Muscle of arm (tissue), 14 donors: ENCODE results near the gene SELPLG. TPM values are rescaled to one million over a fixed set of nuclear protein-coding genes. Genes with fewer than 3 reads are reported as not detected.
"Not testable (repeated sequence)": the region's sequence is repeated elsewhere in the genome, so short reads cannot be mapped to it uniquely, and the experiment has no call there.

ENCODE experiments used
- DNase-seq: peaks from one replicate; pipeline ENCODE4 v3.0.0-alpha.2; 2013
- long read RNA-seq, 11 donors: transcript quantifications; one replicate each; lab custom pipeline, GENCODE V29; 2026
- polyA plus RNA-seq, 12 donors: library from polyadenylated mRNA; unstranded; fragments of 120-200 nt; gene quantifications; one replicate each; pipeline ENCODE4 v1.2.1, GENCODE V29; 2013; ENCODE audit not compliant: insufficient read length in 12 of 12

The SELPLG gene
- polyA plus RNA-seq, result 10 to 100 TPM in 1 of 12 donors, 1 to 10 TPM in 10, not detected in 1; 3.0 to 11.3 (median 4.4) TPM
- long read RNA-seq, donor 1, partial matches to known transcripts, result 0 of 1 reads
- long read RNA-seq, donor 1, other reads (novel, unspliced or antisense), result 0 of 1 reads
- long read RNA-seq, donor 2, partial matches to known transcripts, result 0 of 1 reads
- long read RNA-seq, donor 2, other reads (novel, unspliced or antisense), result 0 of 1 reads
- long read RNA-seq, donor 3, result 0 reads
- long read RNA-seq, donor 4, partial matches to known transcripts, result 0 of 3 reads
- long read RNA-seq, donor 4, other reads (novel, unspliced or antisense), result 0 of 3 reads
- long read RNA-seq, donor 5, result 0 reads
- long read RNA-seq, donor 6, result 0 reads
- long read RNA-seq, donor 7, partial matches to known transcripts, result 0 of 1 reads
- long read RNA-seq, donor 7, other reads (novel, unspliced or antisense), result 0 of 1 reads
- long read RNA-seq, donor 8, partial matches to known transcripts, result 0 of 2 reads
- long read RNA-seq, donor 8, other reads (novel, unspliced or antisense), result 0 of 2 reads
- long read RNA-seq, donor 9, partial matches to known transcripts, result 0 of 1 reads
- long read RNA-seq, donor 9, other reads (novel, unspliced or antisense), result 0 of 1 reads
- long read RNA-seq, donor 10, partial matches to known transcripts, result 0 of 2 reads
- long read RNA-seq, donor 10, other reads (novel, unspliced or antisense), result 0 of 2 reads
- long read RNA-seq, donor 11, partial matches to known transcripts, result 0 of 2 reads
- long read RNA-seq, donor 11, other reads (novel, unspliced or antisense), result 0 of 2 reads

- no peak for DNase-seq
These were observed at the start of gene SELPLG for GRCh38 chr12:108633534-108634248. TSS of gene SELPLG (minus strand) at chr12:108633894. CDS start at chr12:108624307, 9,587 bp downstream.

GRCh38 chr12:108681317-108681716 lies 47.6 kb upstream of the SELPLG start:
- DNase-seq, result no peak

- no peak for DNase-seq
These were observed 45.5 kb upstream of the SELPLG start for GRCh38 chr12:108679106-108679681.

GRCh38 chr12:108678104-108678730 lies 44.5 kb upstream of the SELPLG start:
- no peak for DNase-seq

- no peak for DNase-seq
These were observed 43.7 kb upstream of the SELPLG start for GRCh38 chr12:108677381-108677780.

GRCh38 chr12:108676707-108677106 lies 43.0 kb upstream of the SELPLG start:
- no peak for DNase-seq

- DNase-seq, result no peak
These were observed 42.1 kb upstream of the SELPLG start for GRCh38 chr12:108675792-108676191.

GRCh38 chr12:108672054-108672453 lies 38.4 kb upstream of the SELPLG start:
- DNase-seq, result no peak

- no peak for DNase-seq
These were observed 37.4 kb upstream of the SELPLG start for GRCh38 chr12:108671110-108671509.

GRCh38 chr12:108670066-108670631 lies 36.5 kb upstream of the SELPLG start:
- DNase-seq, result no peak

- DNase-seq, result no peak
These were observed 34.8 kb upstream of the SELPLG start for GRCh38 chr12:108668542-108668941.

- DNase-seq, result no peak
These were observed 34.4 kb upstream of the SELPLG start for GRCh38 chr12:108668063-108668462.

- DNase-seq, result no peak
These were observed 33.7 kb upstream of the SELPLG start for GRCh38 chr12:108667349-108667748.

- no peak for DNase-seq
These were observed 32.7 kb upstream of the SELPLG start for GRCh38 chr12:108666401-108666881.

- no peak for DNase-seq
These were observed 32.0 kb upstream of the SELPLG start for GRCh38 chr12:108665608-108666202.

GRCh38 chr12:108664338-108665258 lies 30.9 kb upstream of the SELPLG start:
- peak; percentile 92 for DNase-seq

- DNase-seq, result no peak
These were observed 29.8 kb upstream of the SELPLG start for GRCh38 chr12:108663324-108664015.

- not testable (repeated sequence) for DNase-seq
These were observed 24.4 kb upstream of the SELPLG start for GRCh38 chr12:108658115-108658514.
